ENCODE measurements around the gene RCAN2.
A peak's percentile ranks its signal among the peaks of the same experiment; 100 is the strongest.

Gene RCAN2

GRCh38 chr6:46491628-46492547 lies 639 bp upstream of the RCAN2 start:
- peak; percentile 30 for DNase-seq (ENCODE audit: low read depth)

GRCh38 chr6:46490425-46491200 lies 636 bp downstream of the RCAN2 start:
- DNase-seq (ENCODE audit: low read depth), result no peak

- no peak for DNase-seq (ENCODE audit: low read depth)
Observed at GRCh38 chr6:46486181-46486580, 5.1 kb downstream of the RCAN2 start.

GRCh38 chr6:46484081-46484820 lies 7.0 kb downstream of the RCAN2 start:
- DNase-seq (ENCODE audit: low read depth), result no peak

- no peak for DNase-seq (ENCODE audit: low read depth)
Observed at GRCh38 chr6:46476301-46476700, 14.9 kb downstream of the RCAN2 start.

GRCh38 chr6:46473881-46474280 lies 17.4 kb downstream of the RCAN2 start:
- no peak for DNase-seq (ENCODE audit: low read depth)

GRCh38 chr6:46472243-46472642 lies 19.0 kb downstream of the RCAN2 start:
- DNase-seq (ENCODE audit: low read depth), result no peak

GRCh38 chr6:46469021-46469420 lies 22.2 kb downstream of the RCAN2 start:
- no peak for DNase-seq (ENCODE audit: low read depth)

- no peak for DNase-seq (ENCODE audit: low read depth)
Observed at GRCh38 chr6:46468403-46469010, 22.7 kb downstream of the RCAN2 start.

- no peak for DNase-seq (ENCODE audit: low read depth)
Observed at GRCh38 chr6:46466570-46466969, 24.7 kb downstream of the RCAN2 start.

- DNase-seq (ENCODE audit: low read depth), result no peak
Observed at GRCh38 chr6:46465294-46466165, 25.7 kb downstream of the RCAN2 start.

- no peak for DNase-seq (ENCODE audit: low read depth)
Observed at GRCh38 chr6:46456297-46456696, 35.0 kb downstream of the RCAN2 start.

- no peak for DNase-seq (ENCODE audit: low read depth)
Observed at GRCh38 chr6:46454691-46455090, 36.6 kb downstream of the RCAN2 start.

- DNase-seq (ENCODE audit: low read depth), result no peak
Observed at GRCh38 chr6:46453741-46454316, 37.4 kb downstream of the RCAN2 start.

GRCh38 chr6:46453216-46453615 lies 38.0 kb downstream of the RCAN2 start:
- DNase-seq (ENCODE audit: low read depth), result peak; percentile 1

GRCh38 chr6:46452312-46452917 lies 38.8 kb downstream of the RCAN2 start:
- no peak for DNase-seq (ENCODE audit: low read depth)

- DNase-seq (ENCODE audit: low read depth), result no peak
Observed at GRCh38 chr6:46451343-46451742, 39.9 kb downstream of the RCAN2 start.

GRCh38 chr6:46444772-46445454 lies 46.3 kb downstream of the RCAN2 start:
- no peak for DNase-seq (ENCODE audit: low read depth)

GRCh38 chr6:46443623-46444022 lies 47.6 kb downstream of the RCAN2 start:
- DNase-seq (ENCODE audit: low read depth), result no peak

- no peak for DNase-seq (ENCODE audit: low read depth)
Observed at GRCh38 chr6:46440641-46441040, 50.6 kb downstream of the RCAN2 start.

Data from amniotic epithelial cell (primary cell).